Esophagus (tissue), 2 donors: ENCODE data around the gene FBXL13. TPM values are rescaled to one million over a fixed set of nuclear protein-coding genes. Genes with fewer than 3 reads are reported as not detected.
"Not testable (repeated sequence)": the region's sequence is repeated elsewhere in the genome, so short reads cannot be mapped to it uniquely, and the experiment has no call there.

Source experiments
- H3K27ac ChIP-seq, 2 donors: one replicate each; pipeline ENCODE4 v1.5.1; 2013; ENCODE audit warnings: low read depth in 2 of 2, mild to moderate bottlenecking in 2 of 2, inconsistent platforms in 1 of 2, low read length in 1 of 2, moderate library complexity in 1 of 2
- H3K27me3 ChIP-seq, 2 donors: one replicate each; pipeline ENCODE4 v1.6.1; 2013; ENCODE audit warnings: low read length in 2 of 2, control low read depth in 1 of 2, mild to moderate bottlenecking in 1 of 2; ENCODE audit not compliant: insufficient read depth in 2 of 2, control insufficient read depth in 1 of 2
- H3K36me3 ChIP-seq, 2 donors: one replicate each; pipeline ENCODE4 v1.6.1; 2013; ENCODE audit warnings: low read length in 1 of 2; ENCODE audit not compliant: control insufficient read depth in 2 of 2, insufficient read depth in 2 of 2
- H3K4me1 ChIP-seq, 2 donors: one replicate each; pipeline ENCODE4 v1.6.1; 2013; ENCODE audit warnings: low read length in 1 of 2; ENCODE audit not compliant: control insufficient read depth in 2 of 2, insufficient read depth in 2 of 2
- H3K4me3 ChIP-seq, 2 donors: one replicate each; pipeline ENCODE4 v1.5.1; 2013; ENCODE audit warnings: low read length in 2 of 2, mild to moderate bottlenecking in 2 of 2, low read depth in 1 of 2, moderate library complexity in 1 of 2
- H3K9me3 ChIP-seq, 2 donors: one replicate each; pipeline ENCODE4 v1.6.1; 2013; ENCODE audit warnings: mild to moderate bottlenecking in 2 of 2, low read depth in 1 of 2, low read length in 1 of 2, moderate library complexity in 1 of 2; ENCODE audit not compliant: control insufficient read depth in 2 of 2, insufficient read depth in 1 of 2
- WGBS, 2 donors: extraction: QIAGEN DNeasy Blood & Tissue Kit; methylation state at CpG; one replicate each; pipeline ENCODE4 v1.1.7; 2013; 5-methylcytosine and 5-hydroxymethylcytosine counted together
- polyA plus RNA-seq, 2 donors: library from polyadenylated mRNA; stranded (reverse); fragments of 200-250 nt; gene quantifications; one replicate each; pipeline ENCODE4 v1.2.3, GENCODE V29; 2013
- donor health status: healthy with polysubstance abuse.
- donor health status: Bipolar disorder and iron deficiency.

Gene FBXL13
- polyA plus RNA-seq, 2 donors: 0.08 TPM; not detected in 1

GRCh38 chr7:103068414-103069403, 5.9 kb downstream of the FBXL13 start:
- 91 to 95% methylated on average over 23 of the region's 23 CpGs for WGBS, 2 donors
- Histone ChIP-seq H3K36me3 (no peaks in the 10 kb centered on the region), H3K4me1 (no peaks in the 10 kb centered on the region), H3K27me3 (no peaks in the 10 kb centered on the region), H3K4me3 (no peak overlapping the region), H3K27ac (no peak overlapping the region), H3K9me3 (no peaks in the 10 kb centered on the region)

- H3K4me3 ChIP-seq: no peak overlapping the region
- WGBS, 2 donors: 15 to 26% methylated on average over 1 of the region's 1 CpG
Measured at GRCh38 chr7:103065667-103066066, 8.9 kb downstream of the FBXL13 start.

GRCh38 chr7:103063895-103064294, 10.7 kb downstream of the FBXL13 start:
- Histone ChIP-seq H3K36me3 (no peaks in the 10 kb centered on the region), H3K27ac (no peak overlapping the region), H3K9me3 (no peaks in the 10 kb centered on the region), H3K4me1 (no peaks in the 10 kb centered on the region), H3K27me3 (no peaks in the 10 kb centered on the region), H3K4me3 (no peak overlapping the region)
- 91 to 93% methylated on average over 3 of the region's 3 CpGs for WGBS, 2 donors

More at GRCh38 chr7:103065667-103066066, 8.9 kb downstream of the FBXL13 start:
- Histone ChIP-seq H3K27ac (no peak overlapping the region), H3K27me3 (no peaks in the 10 kb centered on the region), H3K4me1 (no peaks in the 10 kb centered on the region), H3K9me3 (no peaks in the 10 kb centered on the region), H3K36me3 (no peaks in the 10 kb centered on the region)

GRCh38 chr7:103059471-103059870, 15.1 kb downstream of the FBXL13 start:
- Histone ChIP-seq H3K27me3 (no peaks in the 10 kb centered on the region), H3K9me3 (no peaks in the 10 kb centered on the region), H3K4me3 (no peak overlapping the region), H3K36me3 (no peaks in the 10 kb centered on the region), H3K4me1 (no peaks in the 10 kb centered on the region), H3K27ac (no peak overlapping the region)
- 33 to 37% methylated on average over 2 of the region's 2 CpGs for WGBS, 2 donors

GRCh38 chr7:103058122-103058521, 16.5 kb downstream of the FBXL13 start:
- Histone ChIP-seq H3K9me3 (no peaks in the 10 kb centered on the region), H3K27me3 (no peaks in the 10 kb centered on the region), H3K4me3 (no peak overlapping the region)

GRCh38 chr7:103056006-103056405, 18.6 kb downstream of the FBXL13 start:
- not testable (repeated sequence) for H3K4me3 ChIP-seq, H3K27ac ChIP-seq, H3K9me3 ChIP-seq, H3K4me1 ChIP-seq, H3K27me3 ChIP-seq, H3K36me3 ChIP-seq
- 84 to 85% methylated on average over 1 of the region's 1 CpG for WGBS, 2 donors

More at GRCh38 chr7:103058122-103058521, 16.5 kb downstream of the FBXL13 start:
- Histone ChIP-seq H3K27ac (no peak overlapping the region), H3K36me3 (no peaks in the 10 kb centered on the region), H3K4me1 (no peaks in the 10 kb centered on the region)

- H3K27me3 ChIP-seq: no peaks in the 10 kb centered on the region
- no peaks in the 10 kb centered on the region for H3K4me1 ChIP-seq
- H3K36me3 ChIP-seq: no peaks in the 10 kb centered on the region
- no peak overlapping the region for H3K4me3 ChIP-seq
- whole genome bisulfite sequencing, 2 donors: 92 to 97% methylated on average over 6 of the region's 6 CpGs
- H3K27ac ChIP-seq: no peak overlapping the region
- H3K9me3 ChIP-seq: no peaks in the 10 kb centered on the region
Measured at GRCh38 chr7:103051519-103051918, 23.1 kb downstream of the FBXL13 start.

- Histone ChIP-seq H3K4me1 (no peaks in the 10 kb centered on the region), H3K27ac (no peak overlapping the region), H3K36me3 (no peaks in the 10 kb centered on the region), H3K27me3 (no peaks in the 10 kb centered on the region), H3K9me3 (no peaks in the 10 kb centered on the region), H3K4me3 (no peak overlapping the region)
- WGBS, 2 donors: 83 to 92% methylated on average over 2 of the region's 2 CpGs
Measured at GRCh38 chr7:103048833-103049232, 25.8 kb downstream of the FBXL13 start.

- H3K36me3 ChIP-seq, H3K4me3 ChIP-seq, H3K27me3 ChIP-seq, H3K27ac ChIP-seq, H3K9me3 ChIP-seq, H3K4me1 ChIP-seq: not testable (repeated sequence)
- 80 to 81% methylated on average over 1 of the region's 1 CpG for WGBS, 2 donors
Measured at GRCh38 chr7:103041815-103042214, 32.8 kb downstream of the FBXL13 start.
